AG04450 (cell line): ENCODE data around the gene CYSTM1. TPM values are rescaled to one million over a fixed set of nuclear protein-coding genes. Genes with fewer than 3 reads are reported as not detected.
A peak's percentile ranks its signal among the peaks of the same experiment; 100 is the strongest.

Experiments
- CTCF ChIA-PET: fragments of 300-600, 350-600 bp; formaldehyde crosslinking; extraction: SDS; loops from one replicate; lab custom pipeline; 2022; ENCODE audit warnings: antibody characterized with exemption, inconsistent platforms; lab: Charles Lee
- POLR2A ChIA-PET: fragments of 350-600 bp; formaldehyde crosslinking; extraction: SDS; loops from one replicate; lab custom pipeline; 2021; ENCODE audit warnings: antibody characterized with exemption, inconsistent platforms; lab: Yijun Ruan, JAX
- DNase-seq: peaks from one replicate; pipeline ENCODE4 v3.0.0-alpha.2; 2011; ENCODE audit warnings: low read depth, low spot score
- H3K27ac ChIP-seq: one replicate; pipeline ENCODE4 v1.5.1; 2012; ENCODE audit warnings: low read depth, low read length, control low read depth
- H3K27me3 ChIP-seq: one replicate; pipeline ENCODE4 v1.6.0; 2012; ENCODE audit warnings: low read length; ENCODE audit not compliant: control insufficient read depth, insufficient read depth
- H3K4me3 ChIP-seq: 2 replicates; pipeline ENCODE4 v1.5.1; 2011; ENCODE audit warnings: mild to moderate bottlenecking, low read depth, low read length, control low read depth
- H3K9me3 ChIP-seq: 2 replicates; pipeline ENCODE4 v1.5.1; 2012; ENCODE audit warnings: low read length; ENCODE audit not compliant: control insufficient read depth, insufficient read depth
- CTCF ChIP-seq: IDR thresholded peaks from 2 replicates; pipeline ENCODE4 v1.5.1; 2011; ENCODE audit warnings: low read depth, low read length, control low read depth, inconsistent platforms
- polyA plus RNA-seq: library from polyadenylated mRNA; depleted of rRNA; stranded (reverse); fragments of >200 nt; gene quantifications from 2 replicates; pipeline ENCODE4 v1.2.3, GENCODE V29; 2011

Gene CYSTM1
- polyA plus RNA-seq, 1 experiment, result 13.1 TPM

- TF ChIP-seq CTCF, result peak; percentile 19; the same call in 1 of the 2 replicates
- peak; percentile 72 for DNase-seq
- no peaks in the 10 kb centered on the region for H3K27me3 ChIP-seq
- CTCF ChIA-PET, result interaction anchor here (0.6 to 8.2 kb wide), 12 partner anchors 9 to 111 kb away, joined by 3 to 98 read pairs (median 4); partner anchors contain the start of gene HBEGF
- no peaks in the 10 kb centered on the region for H3K9me3 ChIP-seq
- POLR2A ChIA-PET, result interaction anchor here (0.7 to 1.3 kb wide), 4 partner anchors 10 to 85 kb away, joined by 3 to 6 read pairs (median 4); partner anchors contain the start of gene HBEGF
- H3K27ac ChIP-seq, result no peak overlapping the region
- 0 out of 2 replicates have a peak overlapping the region, but pooled peaks have one; percentile 5 for H3K4me3 ChIP-seq
These were observed 86.6 kb downstream of the CYSTM1 start for GRCh38 chr5:140261403-140262171.

GRCh38 chr5:140262221-140262620 is 87.2 kb downstream of the CYSTM1 start:
- Histone ChIP-seq H3K27ac (no peak overlapping the region), H3K27me3 (no peaks in the 10 kb centered on the region), H3K4me3 (no peak overlapping the region), H3K9me3 (no peaks in the 10 kb centered on the region)
- no peak for DNase-seq
- CTCF ChIA-PET, result interaction anchor here (0.6 to 8.2 kb wide), 7 partner anchors 10 to 97 kb away, joined by 3 to 98 read pairs (median 11); partner anchors contain the start of gene HBEGF
- no peak for TF ChIP-seq CTCF
- POLR2A ChIA-PET, result interaction anchor here (0.7 to 1.3 kb wide), 2 partner anchors 14 to 85 kb away, joined by 4 to 5 read pairs; partner anchors contain the start of gene HBEGF

DNA sequence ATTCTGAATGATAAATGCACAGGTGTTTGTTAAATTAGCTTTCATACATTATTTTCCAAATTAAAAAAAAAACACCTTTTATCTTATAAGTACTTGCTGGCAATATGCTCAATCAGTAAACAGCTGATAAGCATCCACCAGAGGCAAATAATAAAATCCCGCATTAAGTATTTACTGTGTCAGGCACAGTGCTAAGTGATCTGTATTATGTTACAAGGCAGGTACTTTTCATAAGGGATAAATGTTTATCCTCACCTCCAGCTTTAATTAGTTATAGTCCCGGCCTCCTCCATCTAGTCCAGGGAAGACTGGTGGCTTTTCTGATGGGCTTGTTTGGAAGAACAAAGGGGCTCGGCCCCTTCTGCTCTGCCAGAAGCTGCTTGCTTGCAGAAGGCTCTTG is 87.9 kb downstream of the CYSTM1 start:
- DNase-seq, result no peak
- CTCF ChIA-PET, result interaction anchor here (0.6 to 8.2 kb wide), 5 partner anchors 10 to 116 kb away, joined by 3 to 98 read pairs (median 6); no protein-coding TSS in a partner anchor
- Histone ChIP-seq H3K27ac (no peak overlapping the region), H3K4me3 (no peak overlapping the region), H3K27me3 (no peaks in the 10 kb centered on the region), H3K9me3 (no peaks in the 10 kb centered on the region)
- no peak for TF ChIP-seq CTCF
- POLR2A ChIA-PET, result no interaction called here

GRCh38 chr5:140265845-140266244 is 90.9 kb downstream of the CYSTM1 start:
- Histone ChIP-seq H3K9me3 (no peaks in the 10 kb centered on the region), H3K4me3 (no peak overlapping the region), H3K27ac (no peak overlapping the region), H3K27me3 (no peaks in the 10 kb centered on the region)
- DNase-seq, result no peak
- CTCF ChIA-PET, result no interaction called here
- POLR2A ChIA-PET, result no interaction called here
- no peak for TF ChIP-seq CTCF
